ENCODE measurements around the gene C1GALT1C1L. TPM values are rescaled to one million over a fixed set of nuclear protein-coding genes. Genes with fewer than 3 reads are reported as not detected.

C1GALT1C1L gene
- polyA plus RNA-seq, 1 donor from 2014 or later: not detected

Other genes starting within 250 kb of the C1GALT1C1L start
- 8.5 and 8.9 TPM in 2 replicates for gene THADA, start 80.4 kb downstream of the C1GALT1C1L start, polyA plus RNA-seq
- 0.50 and 1.1 TPM in 2 replicates for gene PLEKHH2, start 39.2 kb downstream of the C1GALT1C1L start, polyA plus RNA-seq
- gene DYNC2LI1, start 97.6 kb upstream of the C1GALT1C1L start, polyA plus RNA-seq: 65.5 and 80.6 TPM in 2 replicates
- gene ABCG5, start 162.4 kb upstream of the C1GALT1C1L start, polyA plus RNA-seq: 0.38 TPM in 1 of 2 replicates, not detected in the other
- gene ABCG8, start 162.5 kb upstream of the C1GALT1C1L start, polyA plus RNA-seq: 0.05 TPM in 1 of 2 replicates, not detected in the other